Measurements from ENCODE around the gene CTDP1.

GRCh38 chr18:79738041-79738461, 58.4 kb downstream of the CTDP1 start:
- TF ChIP-seq CTCF (IDR thresholded peaks at IDR 0.05) (no peak), POLR2A (IDR thresholded peaks at IDR 0.05) (no peak), POLR2AphosphoS5 (IDR thresholded peaks at IDR 0.05) (no peak), EP300 (IDR thresholded peaks at IDR 0.05) (no peak)

Measured in suprapubic skin (tissue), 4 donors.